22Rv1 (cell line): Measurements from ENCODE around the gene DNAAF2.

Source experiments
- H3K27ac ChIP-seq: fragments of 450-650 bp; 2 replicates; pipeline ENCODE4 v1.5.1; 2017
- CTCF ChIP-seq: fragments of 450-650 bp; IDR thresholded peaks from 2 replicates; pipeline ENCODE4 v1.5.1; 2017; ENCODE audit warnings: mild to moderate bottlenecking
- ZFX ChIP-seq: fragments of 450-650 bp; IDR thresholded peaks from 2 replicates; pipeline ENCODE4 v1.6.1; 2017; ENCODE audit warnings: antibody characterized with exemption, borderline replicate concordance

Gene DNAAF2

GRCh38 chr14:49585803-49586672 lies 49.0 kb downstream of the DNAAF2 start, which contains the start of gene RPS29:
Gene RPS29, minus strand, starts transcription at chr14:49586380. Its CDS starts 34 bp downstream, at chr14:49586346.
- H3K27ac ChIP-seq, result peak within 1 kb of the TSS; percentile 88
- TF ChIP-seq CTCF (no peak), ZFX (no peak)

GRCh38 chr14:49584981-49585640 lies 49.9 kb downstream of the DNAAF2 start:
- peak overlapping the region; percentile 88 for H3K27ac ChIP-seq

GRCh38 chr14:49584058-49584457 lies 51.0 kb downstream of the DNAAF2 start:
- no peak overlapping the region for H3K27ac ChIP-seq
- no peak for TF ChIP-seq CTCF
- TF ChIP-seq ZFX, result no peak

GRCh38 chr14:49583629-49584028 lies 51.4 kb downstream of the DNAAF2 start:
- TF ChIP-seq CTCF (no peak), ZFX (no peak)
- H3K27ac ChIP-seq, result no peak overlapping the region

GRCh38 chr14:49582113-49582977 lies 52.7 kb downstream of the DNAAF2 start:
- H3K27ac ChIP-seq, result peak overlapping the region; percentile 24
- no peak for TF ChIP-seq ZFX
- TF ChIP-seq CTCF, result no peak

GRCh38 chr14:49581209-49582112 lies 53.6 kb downstream of the DNAAF2 start:
- peak overlapping the region; percentile 24 for H3K27ac ChIP-seq
- TF ChIP-seq ZFX, result no peak
- no peak for TF ChIP-seq CTCF

GRCh38 chr14:49579841-49580240 lies 55.2 kb downstream of the DNAAF2 start:
- no peak for TF ChIP-seq CTCF
- TF ChIP-seq ZFX, result no peak
- no peak overlapping the region for H3K27ac ChIP-seq
